HG03469 (cell line): ENCODE data around the gene DNAI2.
"Not testable (repeated sequence)": the region's sequence is repeated elsewhere in the genome, so short reads cannot be mapped to it uniquely, and the experiment has no call there.

ENCODE experiments used
- ATAC-seq: cut with Tn5 transposase; IDR thresholded peaks from one replicate; pipeline ENCODE4 v1.9.1; 2021; ENCODE audit warnings: mild to moderate bottlenecking, moderate library complexity, moderate number of reproducible peaks; ENCODE audit not compliant: unreplicated experiment

The DNAI2 gene

GRCh38 chr17:74274709-74275340, 791 bp downstream of the DNAI2 start:
- no peak for ATAC-seq

- no peak for ATAC-seq
Observed at GRCh38 chr17:74276051-74276476, 2.0 kb downstream of the DNAI2 start.

GRCh38 chr17:74276541-74277009, 2.5 kb downstream of the DNAI2 start:
- ATAC-seq, result no peak

GRCh38 chr17:74277935-74278334, 3.9 kb downstream of the DNAI2 start:
- ATAC-seq, result no peak

- ATAC-seq, result not testable (repeated sequence)
Observed at GRCh38 chr17:74279617-74280016, 5.6 kb downstream of the DNAI2 start.

GRCh38 chr17:74280093-74280513, 6.1 kb downstream of the DNAI2 start:
- peak; percentile 42 for ATAC-seq

- no peak for ATAC-seq
Observed at GRCh38 chr17:74281799-74282198, 7.8 kb downstream of the DNAI2 start.

GRCh38 chr17:74282274-74282586, 8.2 kb downstream of the DNAI2 start:
- not testable (repeated sequence) for ATAC-seq

- no peak for ATAC-seq
Observed at GRCh38 chr17:74282587-74283370, 8.7 kb downstream of the DNAI2 start.

GRCh38 chr17:74283371-74283673, 9.3 kb downstream of the DNAI2 start:
- no peak for ATAC-seq

- no peak for ATAC-seq
Observed at GRCh38 chr17:74287031-74287602, 13.1 kb downstream of the DNAI2 start.

- no peak for ATAC-seq
Observed at GRCh38 chr17:74288785-74289184, 14.8 kb downstream of the DNAI2 start.

GRCh38 chr17:74289688-74290087, 15.7 kb downstream of the DNAI2 start:
- no peak for ATAC-seq

GRCh38 chr17:74290340-74290739, 16.3 kb downstream of the DNAI2 start:
- no peak for ATAC-seq

- no peak for ATAC-seq
Observed at GRCh38 chr17:74292495-74292894, 18.5 kb downstream of the DNAI2 start.

GRCh38 chr17:74295625-74296547, 21.9 kb downstream of the DNAI2 start:
- ATAC-seq, result no peak

- no peak for ATAC-seq
Observed at GRCh38 chr17:74296548-74296936, 22.5 kb downstream of the DNAI2 start.

GRCh38 chr17:74297941-74298340, 23.9 kb downstream of the DNAI2 start:
- no peak for ATAC-seq

GRCh38 chr17:74298778-74299177, 24.7 kb downstream of the DNAI2 start:
- ATAC-seq, result no peak

- ATAC-seq, result no peak
Observed at GRCh38 chr17:74299226-74300009, 25.4 kb downstream of the DNAI2 start.
